Measurements from ENCODE around the gene PLCL1. TPM values are rescaled to one million over a fixed set of nuclear protein-coding genes. Genes with fewer than 3 reads are reported as not detected.
A peak's percentile ranks its signal among the peaks of the same experiment; 100 is the strongest.

PLCL1 gene
- total RNA-seq, 1 experiment from 2014 or later = 0.07 TPM

GRCh38 chr2:197759625-197760292 is 44.6 kb upstream of the PLCL1 start:
- no peak overlapping the region for H3K4me3 Mint-ChIP-seq
- peaks cover 9% of the 10 kb centered on the region for H3K27me3 Mint-ChIP-seq (ENCODE audit: low read depth)
- CTCF ChIA-PET = no interaction called here
- TF ChIP-seq, protein P1, sequence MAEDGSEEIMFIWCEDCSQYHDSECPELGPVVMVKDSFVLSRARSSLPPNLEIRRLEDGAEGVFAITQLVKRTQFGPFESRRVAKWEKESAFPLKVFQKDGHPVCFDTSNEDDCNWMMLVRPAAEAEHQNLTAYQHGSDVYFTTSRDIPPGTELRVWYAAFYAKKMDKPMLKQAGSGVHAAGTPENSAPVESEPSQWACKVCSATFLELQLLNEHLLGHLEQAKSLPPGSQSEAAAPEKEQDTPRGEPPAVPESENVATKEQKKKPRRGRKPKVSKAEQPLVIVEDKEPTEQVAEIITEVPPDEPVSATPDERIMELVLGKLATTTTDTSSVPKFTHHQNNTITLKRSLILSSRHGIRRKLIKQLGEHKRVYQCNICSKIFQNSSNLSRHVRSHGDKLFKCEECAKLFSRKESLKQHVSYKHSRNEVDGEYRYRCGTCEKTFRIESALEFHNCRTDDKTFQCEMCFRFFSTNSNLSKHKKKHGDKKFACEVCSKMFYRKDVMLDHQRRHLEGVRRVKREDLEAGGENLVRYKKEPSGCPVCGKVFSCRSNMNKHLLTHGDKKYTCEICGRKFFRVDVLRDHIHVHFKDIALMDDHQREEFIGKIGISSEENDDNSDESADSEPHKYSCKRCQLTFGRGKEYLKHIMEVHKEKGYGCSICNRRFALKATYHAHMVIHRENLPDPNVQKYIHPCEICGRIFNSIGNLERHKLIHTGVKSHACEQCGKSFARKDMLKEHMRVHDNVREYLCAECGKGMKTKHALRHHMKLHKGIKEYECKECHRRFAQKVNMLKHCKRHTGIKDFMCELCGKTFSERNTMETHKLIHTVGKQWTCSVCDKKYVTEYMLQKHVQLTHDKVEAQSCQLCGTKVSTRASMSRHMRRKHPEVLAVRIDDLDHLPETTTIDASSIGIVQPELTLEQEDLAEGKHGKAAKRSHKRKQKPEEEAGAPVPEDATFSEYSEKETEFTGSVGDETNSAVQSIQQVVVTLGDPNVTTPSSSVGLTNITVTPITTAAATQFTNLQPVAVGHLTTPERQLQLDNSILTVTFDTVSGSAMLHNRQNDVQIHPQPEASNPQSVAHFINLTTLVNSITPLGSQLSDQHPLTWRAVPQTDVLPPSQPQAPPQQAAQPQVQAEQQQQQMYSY (CRISPR knock-in tag; IDR thresholded peaks at IDR 0.05) = no peak
- TF ChIP-seq, protein P2, sequence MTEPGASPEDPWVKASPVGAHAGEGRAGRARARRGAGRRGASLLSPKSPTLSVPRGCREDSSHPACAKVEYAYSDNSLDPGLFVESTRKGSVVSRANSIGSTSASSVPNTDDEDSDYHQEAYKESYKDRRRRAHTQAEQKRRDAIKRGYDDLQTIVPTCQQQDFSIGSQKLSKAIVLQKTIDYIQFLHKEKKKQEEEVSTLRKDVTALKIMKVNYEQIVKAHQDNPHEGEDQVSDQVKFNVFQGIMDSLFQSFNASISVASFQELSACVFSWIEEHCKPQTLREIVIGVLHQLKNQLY (CRISPR knock-in tag; IDR thresholded peaks at IDR 0.05) = no peak
- TF ChIP-seq, protein P3, sequence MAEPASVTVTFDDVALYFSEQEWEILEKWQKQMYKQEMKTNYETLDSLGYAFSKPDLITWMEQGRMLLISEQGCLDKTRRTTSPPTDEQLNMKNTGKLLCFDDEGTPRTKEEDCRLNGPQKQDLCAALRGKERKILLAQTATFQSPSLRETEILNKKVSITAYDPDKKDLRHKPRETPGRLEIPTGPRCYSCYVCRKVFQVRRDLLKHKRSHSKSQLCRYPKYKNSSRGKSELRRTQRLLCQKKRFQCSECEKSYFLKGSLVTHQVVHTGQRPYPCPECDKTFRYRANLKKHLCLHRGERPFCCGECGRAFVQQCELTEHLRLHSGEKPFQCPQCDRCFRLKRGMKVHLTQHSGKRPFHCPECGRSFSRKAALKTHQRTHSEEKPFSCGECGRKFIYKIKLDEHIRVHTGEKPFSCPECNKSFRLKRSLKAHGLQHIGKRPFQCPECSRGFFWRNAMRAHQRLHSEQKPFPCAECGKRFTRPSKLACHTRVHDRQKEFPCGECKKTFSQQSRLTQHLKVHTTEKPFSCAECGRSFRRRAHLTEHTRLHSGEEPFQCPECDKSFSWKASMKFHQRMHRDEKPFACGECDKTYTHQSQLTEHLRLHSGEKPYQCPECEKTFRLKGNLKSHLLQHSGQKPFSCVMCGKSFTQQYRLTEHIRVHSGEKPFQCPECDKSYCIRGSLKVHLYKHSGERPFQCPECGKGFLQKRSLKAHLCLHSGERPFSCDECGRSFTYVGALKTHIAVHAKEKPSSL (CRISPR knock-in tag; conservative IDR thresholded peaks at IDR 0.05) = no peak
- no peak for TF ChIP-seq SMAD4 (CRISPR knock-in tag; IDR thresholded peaks at IDR 0.05)
- peaks cover 32% of the 10 kb centered on the region for H3K9me3 Mint-ChIP-seq
- DNase-seq (ENCODE audit: low spot score) = no peak
- POLR2A ChIA-PET = no interaction called here
- peaks cover 11% of the 10 kb centered on the region for H3K36me3 Mint-ChIP-seq
- no peaks in the 10 kb centered on the region for H3K4me1 Mint-ChIP-seq
- H3K27ac Mint-ChIP-seq = no peak overlapping the region
- ATAC-seq = peak; percentile 29

GRCh38 chr2:197760293-197760657 is 44.1 kb upstream of the PLCL1 start:
- H3K9me3 Mint-ChIP-seq = peaks cover 30% of the 10 kb centered on the region
- peaks cover 9% of the 10 kb centered on the region for H3K27me3 Mint-ChIP-seq (ENCODE audit: low read depth)
- no peak for TF ChIP-seq GABPB1 (CRISPR knock-in tag; IDR thresholded peaks at IDR 0.05)
- no peak for TF ChIP-seq ZNF416 (CRISPR knock-in tag; IDR thresholded peaks at IDR 0.05)
- no peak for TF ChIP-seq ERG (CRISPR knock-in tag; IDR thresholded peaks at IDR 0.05)
- TF ChIP-seq GTF2I (CRISPR knock-in tag; conservative IDR thresholded peaks at IDR 0.05) = no peak
- TF ChIP-seq SMAD3 (CRISPR knock-in tag; IDR thresholded peaks at IDR 0.05; ENCODE audit: borderline replicate concordance) = no peak
- TF ChIP-seq ZNF671 (CRISPR knock-in tag; IDR thresholded peaks at IDR 0.05) = no peak
- TF ChIP-seq, protein P2 (CRISPR knock-in tag; IDR thresholded peaks at IDR 0.05) = no peak
- TF ChIP-seq, protein P4, sequence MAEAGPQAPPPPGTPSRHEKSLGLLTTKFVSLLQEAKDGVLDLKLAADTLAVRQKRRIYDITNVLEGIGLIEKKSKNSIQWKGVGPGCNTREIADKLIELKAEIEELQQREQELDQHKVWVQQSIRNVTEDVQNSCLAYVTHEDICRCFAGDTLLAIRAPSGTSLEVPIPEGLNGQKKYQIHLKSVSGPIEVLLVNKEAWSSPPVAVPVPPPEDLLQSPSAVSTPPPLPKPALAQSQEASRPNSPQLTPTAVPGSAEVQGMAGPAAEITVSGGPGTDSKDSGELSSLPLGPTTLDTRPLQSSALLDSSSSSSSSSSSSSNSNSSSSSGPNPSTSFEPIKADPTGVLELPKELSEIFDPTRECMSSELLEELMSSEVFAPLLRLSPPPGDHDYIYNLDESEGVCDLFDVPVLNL (CRISPR knock-in tag; IDR thresholded peaks at IDR 0.05; ENCODE audit: borderline replicate concordance, low read depth) = no peak
- TF ChIP-seq SP1 (CRISPR knock-in tag; conservative IDR thresholded peaks at IDR 0.05) = no peak
- no peak for TF ChIP-seq ZNF263 (CRISPR knock-in tag; IDR thresholded peaks at IDR 0.05; ENCODE audit: low read depth)
- no peak for TF ChIP-seq ARID4B (CRISPR knock-in tag; IDR thresholded peaks at IDR 0.05; ENCODE audit: borderline replicate concordance)
- TF ChIP-seq, protein P5, sequence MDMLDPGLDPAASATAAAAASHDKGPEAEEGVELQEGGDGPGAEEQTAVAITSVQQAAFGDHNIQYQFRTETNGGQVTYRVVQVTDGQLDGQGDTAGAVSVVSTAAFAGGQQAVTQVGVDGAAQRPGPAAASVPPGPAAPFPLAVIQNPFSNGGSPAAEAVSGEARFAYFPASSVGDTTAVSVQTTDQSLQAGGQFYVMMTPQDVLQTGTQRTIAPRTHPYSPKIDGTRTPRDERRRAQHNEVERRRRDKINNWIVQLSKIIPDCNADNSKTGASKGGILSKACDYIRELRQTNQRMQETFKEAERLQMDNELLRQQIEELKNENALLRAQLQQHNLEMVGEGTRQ (CRISPR knock-in tag; IDR thresholded peaks at IDR 0.05) = no peak
- ATAC-seq (peak; percentile 84), DNase-seq (ENCODE audit: low spot score) (peak; percentile 16)
- ChIA-PET POLR2A (no interaction called here), CTCF (no interaction called here)
- peaks cover 11% of the 10 kb centered on the region for H3K36me3 Mint-ChIP-seq
- H3K27ac Mint-ChIP-seq = no peak overlapping the region
- H3K4me3 Mint-ChIP-seq = no peak overlapping the region
- H3K4me1 Mint-ChIP-seq = no peaks in the 10 kb centered on the region

All from WTC11 (cell line).